Measurements from ENCODE around the gene SPPL2B. TPM values are rescaled to one million over a fixed set of nuclear protein-coding genes. Genes with fewer than 3 reads are reported as not detected.

The SPPL2B gene
- total RNA-seq, 3 donors from 2014 or later (not counting 1 experiment from before 2014, with no cell fraction given) = 63.2 to 83.8 (median 79.7) TPM

DNA sequence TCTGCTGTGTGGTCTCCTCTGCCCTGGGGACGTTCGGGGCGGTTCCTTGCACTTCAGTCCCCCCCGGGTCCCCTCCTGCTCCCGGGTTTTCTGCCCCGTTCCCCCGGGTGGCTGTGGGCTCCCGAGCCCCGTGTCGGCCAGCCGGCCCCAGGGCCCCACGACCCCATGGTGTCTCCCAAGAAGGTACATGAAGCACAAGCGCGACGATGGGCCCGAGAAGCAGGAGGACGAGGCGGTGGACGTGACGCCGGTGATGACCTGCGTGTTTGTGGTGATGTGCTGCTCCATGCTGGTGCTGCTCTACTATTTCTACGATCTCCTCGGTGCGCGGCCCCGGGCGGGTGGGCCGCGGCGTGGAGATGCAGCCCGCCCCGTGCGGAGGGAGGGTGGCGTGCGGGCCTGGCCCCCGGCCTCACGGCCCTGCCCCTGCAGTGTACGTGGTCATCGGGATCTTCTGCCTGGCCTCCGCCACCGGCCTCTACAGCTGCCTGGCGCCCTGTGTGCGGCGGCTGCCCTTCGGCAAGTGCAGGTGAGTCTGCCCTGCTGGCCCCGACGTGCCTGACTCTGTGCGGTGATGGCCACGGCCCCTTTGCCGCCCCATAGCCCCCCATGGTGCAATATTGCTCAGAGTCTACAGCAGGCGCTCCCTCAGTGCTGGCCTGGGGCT lies 11.3 kb downstream of the SPPL2B start:
- Mint-ChIP-seq H3K4me3 (no peak overlapping the region), H3K36me3 (no peaks in the 10 kb centered on the region)

DNA sequence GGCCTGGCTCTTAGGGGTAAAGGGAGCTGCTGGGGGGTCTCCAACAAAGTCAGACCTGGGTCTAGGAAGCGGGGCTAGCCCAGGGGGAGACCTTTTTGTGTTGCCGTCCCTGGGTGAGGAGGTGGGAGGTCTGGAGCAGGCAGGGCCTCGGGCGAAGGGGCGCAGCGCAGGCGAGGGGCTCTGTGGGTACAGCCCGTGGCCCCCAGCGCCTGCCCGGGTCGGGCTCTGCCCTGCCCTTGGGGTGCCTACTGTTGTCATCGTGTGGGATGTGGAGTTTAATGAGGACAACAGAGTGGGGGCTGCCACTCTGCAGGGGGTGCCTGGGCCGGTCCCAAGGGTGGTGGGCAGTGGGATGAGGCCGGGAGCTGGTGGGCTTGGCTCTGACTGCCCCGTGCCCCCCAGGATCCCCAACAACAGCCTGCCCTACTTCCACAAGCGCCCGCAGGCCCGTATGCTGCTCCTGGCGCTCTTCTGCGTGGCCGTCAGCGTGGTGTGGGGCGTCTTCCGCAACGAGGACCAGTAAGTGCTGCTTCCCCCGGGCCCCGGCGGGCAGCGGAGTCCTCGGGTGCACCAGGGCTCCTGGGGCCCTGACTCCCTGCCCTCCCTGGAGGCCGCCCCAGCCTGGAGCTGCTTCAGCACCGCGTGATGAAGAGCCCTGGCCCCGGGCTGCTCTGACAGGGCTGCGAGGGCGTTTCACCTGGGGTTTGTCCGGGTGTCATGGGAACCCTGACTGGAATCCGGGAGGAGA lies 12.2 kb downstream of the SPPL2B start:
- H3K36me3 Mint-ChIP-seq = no peaks in the 10 kb centered on the region
- H3K27ac Mint-ChIP-seq = no peak overlapping the region
- Histone ChIP-seq H3K4me1 (ENCODE audit: control insufficient read depth, insufficient read depth, low read length) (no peaks in the 10 kb centered on the region), H3K9me3 (ENCODE audit: control insufficient read depth, insufficient read depth, low read length) (no peaks in the 10 kb centered on the region), H3K36me3 (ENCODE audit: control insufficient read depth, insufficient read depth, low read length) (peaks cover 17% of the 10 kb centered on the region), H3K27ac (ENCODE audit: low read length) (no peak overlapping the region), H3K4me3 (ENCODE audit: low read length) (no peak overlapping the region), H3K27me3 (ENCODE audit: control insufficient read depth, insufficient read depth, low read length) (no peaks in the 10 kb centered on the region)
- no peaks in the 10 kb centered on the region for H3K27me3 Mint-ChIP-seq (ENCODE audit: low read depth in 2 of 2)
- DNase-seq = no peak
- peaks cover 0 to 12% of the 10 kb centered on the region in 2 donors for H3K4me1 Mint-ChIP-seq
- WGBS (ENCODE audit: insufficient coverage) = 93% methylated on average over 38 of the region's 38 CpGs
- intact Hi-C loops (cut with micrococcal nuclease) = no loop called here
- TF ChIP-seq, protein P1, sequence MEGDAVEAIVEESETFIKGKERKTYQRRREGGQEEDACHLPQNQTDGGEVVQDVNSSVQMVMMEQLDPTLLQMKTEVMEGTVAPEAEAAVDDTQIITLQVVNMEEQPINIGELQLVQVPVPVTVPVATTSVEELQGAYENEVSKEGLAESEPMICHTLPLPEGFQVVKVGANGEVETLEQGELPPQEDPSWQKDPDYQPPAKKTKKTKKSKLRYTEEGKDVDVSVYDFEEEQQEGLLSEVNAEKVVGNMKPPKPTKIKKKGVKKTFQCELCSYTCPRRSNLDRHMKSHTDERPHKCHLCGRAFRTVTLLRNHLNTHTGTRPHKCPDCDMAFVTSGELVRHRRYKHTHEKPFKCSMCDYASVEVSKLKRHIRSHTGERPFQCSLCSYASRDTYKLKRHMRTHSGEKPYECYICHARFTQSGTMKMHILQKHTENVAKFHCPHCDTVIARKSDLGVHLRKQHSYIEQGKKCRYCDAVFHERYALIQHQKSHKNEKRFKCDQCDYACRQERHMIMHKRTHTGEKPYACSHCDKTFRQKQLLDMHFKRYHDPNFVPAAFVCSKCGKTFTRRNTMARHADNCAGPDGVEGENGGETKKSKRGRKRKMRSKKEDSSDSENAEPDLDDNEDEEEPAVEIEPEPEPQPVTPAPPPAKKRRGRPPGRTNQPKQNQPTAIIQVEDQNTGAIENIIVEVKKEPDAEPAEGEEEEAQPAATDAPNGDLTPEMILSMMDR (IDR thresholded peaks at IDR 0.05) = no peak
- H3K4me3 Mint-ChIP-seq = no peak overlapping the region
- H3K9me3 Mint-ChIP-seq = no peaks in the 10 kb centered on the region
- no peak for ATAC-seq

More for the DNA sequence above, 11.3 kb downstream of the SPPL2B start:
- no peak overlapping the region for H3K27ac ChIP-seq (ENCODE audit: low read length)
- ATAC-seq (no peak), DNase-seq (no peak)
- H3K27me3 ChIP-seq (ENCODE audit: control insufficient read depth, insufficient read depth, low read length) = no peaks in the 10 kb centered on the region
- peaks cover 0 to 16% of the 10 kb centered on the region in 2 donors for H3K4me1 Mint-ChIP-seq
- peaks cover 17% of the 10 kb centered on the region for H3K36me3 ChIP-seq (ENCODE audit: control insufficient read depth, insufficient read depth, low read length)
- H3K4me1 ChIP-seq (ENCODE audit: control insufficient read depth, insufficient read depth, low read length) = no peaks in the 10 kb centered on the region
- no peak overlapping the region for H3K27ac Mint-ChIP-seq
- no peak overlapping the region for H3K4me3 ChIP-seq (ENCODE audit: low read length)
- intact Hi-C loops (cut with micrococcal nuclease) = no loop called here
- WGBS (ENCODE audit: insufficient coverage) = 98% methylated on average over 52 of the region's 52 CpGs
- TF ChIP-seq, protein P1 (IDR thresholded peaks at IDR 0.05) = no peak
- H3K27me3 Mint-ChIP-seq (ENCODE audit: low read depth in 2 of 2) = no peaks in the 10 kb centered on the region
- H3K9me3 ChIP-seq (ENCODE audit: control insufficient read depth, insufficient read depth, low read length) = no peaks in the 10 kb centered on the region
- no peaks in the 10 kb centered on the region for H3K9me3 Mint-ChIP-seq

DNA sequence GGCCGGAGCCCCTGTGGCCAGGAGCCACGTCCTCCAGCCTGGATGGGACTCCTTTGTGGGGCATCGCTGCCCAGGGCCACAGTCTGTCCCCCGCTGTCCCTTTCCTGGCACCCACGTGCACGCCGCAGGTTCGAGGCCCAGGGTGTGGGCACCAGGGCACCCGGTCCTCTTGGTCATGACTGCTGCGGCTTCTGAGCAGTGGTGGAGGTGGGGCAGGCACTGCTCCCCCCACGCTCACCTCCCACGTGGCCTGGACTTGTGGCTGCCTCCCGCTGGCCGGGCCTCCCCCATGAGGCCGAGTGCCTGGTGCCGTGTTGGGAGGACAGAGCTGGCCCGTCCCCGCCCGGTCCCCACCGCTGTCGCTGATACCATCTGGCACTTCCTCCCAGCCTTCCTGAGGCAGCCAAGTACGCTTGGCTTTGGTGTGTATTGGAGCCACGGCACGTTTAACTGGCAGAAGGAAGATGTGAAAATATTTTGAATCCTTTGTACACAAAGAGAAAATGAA lies 12.8 kb downstream of the SPPL2B start:
- 62% methylated on average over 22 of the region's 24 CpGs for WGBS (ENCODE audit: insufficient coverage)
- Histone ChIP-seq H3K4me1 (ENCODE audit: control insufficient read depth, insufficient read depth, low read length) (no peaks in the 10 kb centered on the region), H3K27me3 (ENCODE audit: control insufficient read depth, insufficient read depth, low read length) (no peaks in the 10 kb centered on the region), H3K36me3 (ENCODE audit: control insufficient read depth, insufficient read depth, low read length) (peaks cover 17% of the 10 kb centered on the region), H3K9me3 (ENCODE audit: control insufficient read depth, insufficient read depth, low read length) (no peaks in the 10 kb centered on the region), H3K4me3 (ENCODE audit: low read length) (no peak overlapping the region), H3K27ac (ENCODE audit: low read length) (no peak overlapping the region)
- TF ChIP-seq, protein P1 (IDR thresholded peaks at IDR 0.05) = no peak
- no peak for ATAC-seq
- Mint-ChIP-seq H3K36me3 (no peaks in the 10 kb centered on the region), H3K4me3 (no peak overlapping the region), H3K4me1 (peaks cover 0 to 9% of the 10 kb centered on the region in 2 donors), H3K27ac (no peak overlapping the region), H3K9me3 (no peaks in the 10 kb centered on the region), H3K27me3 (ENCODE audit: low read depth in 2 of 2) (no peaks in the 10 kb centered on the region)
- DNase-seq = no peak
- intact Hi-C loops (cut with micrococcal nuclease) = no loop called here

Measured in natural killer cell (primary cell).